Hepatocyte (in vitro differentiated cells): ENCODE measurements around the gene ME3. TPM values are rescaled to one million over a fixed set of nuclear protein-coding genes. Genes with fewer than 3 reads are reported as not detected.

Experiments
- DNase-seq: peaks from one replicate; pipeline ENCODE4 v3.0.0-alpha.2; 2016; ENCODE audit warnings: low spot score
- H2AFZ ChIP-seq: fragments of 200-600 bp; sonication (generic); 2 replicates; pipeline ENCODE4 v1.6.0; 2016; ENCODE audit warnings: antibody characterized with exemption, mild to moderate bottlenecking
- H3K27ac ChIP-seq: fragments of 200-600 bp; sonication (generic); 2 replicates; pipeline ENCODE4 v1.5.1; 2016; ENCODE audit warnings: mild to moderate bottlenecking
- H3K27me3 ChIP-seq: fragments of 200-600 bp; sonication (generic); 2 replicates; pipeline ENCODE4 v1.6.1; 2016
- H3K36me3 ChIP-seq: fragments of 200-600 bp; sonication (generic); replicated peaks from 2 replicates; pipeline ENCODE4 v1.5.1; 2016; ENCODE audit warnings: low read depth; ENCODE audit not compliant: insufficient read depth
- H3K4me1 ChIP-seq: fragments of 200-600 bp; sonication (generic); 2 replicates; pipeline ENCODE4 v1.5.1; 2016; ENCODE audit warnings: mild to moderate bottlenecking, moderate library complexity; ENCODE audit not compliant: insufficient read depth
- H3K4me2 ChIP-seq: fragments of 200-600 bp; sonication (generic); 2 replicates; pipeline ENCODE4 v1.6.0; 2016
- H3K4me3 ChIP-seq: fragments of 200-600 bp; sonication (generic); 2 replicates; pipeline ENCODE4 v1.5.1; 2016; ENCODE audit warnings: mild to moderate bottlenecking
- H3K79me2 ChIP-seq: fragments of 200-600 bp; sonication (generic); 2 replicates; pipeline ENCODE4 v1.6.0; 2017; ENCODE audit warnings: mild to moderate bottlenecking
- H3K9me2 ChIP-seq: fragments of 200-600 bp; sonication (generic); replicated peaks from 2 replicates; pipeline ENCODE4 v1.6.0; 2017; ENCODE audit warnings: mild to moderate bottlenecking; ENCODE audit not compliant: insufficient read depth
- H3K9me3 ChIP-seq: fragments of 200-600 bp; sonication (generic); 2 replicates; pipeline ENCODE4 v1.5.1; 2016; ENCODE audit warnings: low read depth, mild to moderate bottlenecking
- H4K20me1 ChIP-seq: fragments of 200-600 bp; sonication (generic); 2 replicates; pipeline ENCODE4 v1.6.0; 2016; ENCODE audit warnings: mild to moderate bottlenecking; ENCODE audit not compliant: insufficient read depth, poor library complexity, severe bottlenecking
- EZH2 ChIP-seq: fragments of 200-600 bp; sonication (generic); IDR thresholded peaks from 2 replicates; pipeline ENCODE4 v1.6.1; 2016; ENCODE audit warnings: antibody characterized with exemption, mild to moderate bottlenecking, borderline replicate concordance
- EZH2phosphoT487 ChIP-seq: fragments of 200-600 bp; sonication (generic); IDR thresholded peaks from one replicate; pipeline ENCODE4 v1.6.1; 2018; ENCODE audit warnings: antibody characterized with exemption, mild to moderate bottlenecking, low read depth, moderate library complexity; ENCODE audit not compliant: unreplicated experiment, severe bottlenecking
- whole genome bisulfite sequencing: methylation state at CpG from one replicate; pipeline ENCODE4 v1.1.6; 2016; ENCODE audit warnings: low lambda C conversion rate; ENCODE audit errors: missing lambda C conversion rate; 5-methylcytosine and 5-hydroxymethylcytosine counted together
- polyA plus RNA-seq: library from polyadenylated mRNA; unstranded; fragments of >200 nt; fragmentation: Nextera tagmentation; extraction: Ambion mirVana; gene quantifications from 2 replicates; pipeline ENCODE4 v1.2.1, GENCODE V29; 2016
- total RNA-seq: library from RNA; depleted of rRNA; stranded (reverse); fragments of >200 nt; gene quantifications from 2 replicates; pipeline ENCODE4 v1.2.3, GENCODE V29; 2014
- TF ChIP-seq, protein P1 (sequence below): fragments of 200-600 bp; sonication (generic); IDR thresholded peaks from 2 replicates; pipeline ENCODE4 v1.5.1; 2016; ENCODE audit warnings: antibody characterized with exemption, mild to moderate bottlenecking; ENCODE audit not compliant: poor library complexity

The ME3 gene
- total and polyA plus RNA-seq, 2 experiments from 2014 or later, result 10.3 to 16.1 TPM

DNA sequence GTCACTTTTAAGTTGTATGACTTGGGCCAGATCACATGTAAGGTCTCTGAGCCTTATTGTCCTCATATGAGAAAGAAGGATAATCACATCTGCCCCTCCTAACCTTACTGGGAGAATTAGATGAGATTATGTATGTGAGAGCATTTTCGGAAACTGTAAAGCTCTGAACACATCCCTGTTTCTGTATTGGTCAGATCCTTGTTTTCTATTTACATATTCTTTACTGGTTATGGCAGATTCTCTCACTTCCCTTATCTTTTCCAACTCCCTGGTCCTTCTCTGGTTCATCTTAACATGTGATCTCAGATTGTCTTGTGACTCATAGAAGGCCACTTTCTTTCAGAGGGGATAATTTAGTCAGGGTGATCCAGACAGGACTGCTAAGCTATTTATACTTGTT is 255.9 kb downstream of the ME3 start:
- H3K4me3 ChIP-seq, result no peak overlapping the region
- H4K20me1 ChIP-seq, result no peaks in the 10 kb centered on the region
- H3K9me2 ChIP-seq, result no peaks in the 10 kb centered on the region
- H3K27me3 ChIP-seq, result no peaks in the 10 kb centered on the region
- no peaks in the 10 kb centered on the region for H3K4me1 ChIP-seq
- WGBS, result 89% methylated on average over 1 of the region's 1 CpG
- no peak overlapping the region for H2AFZ ChIP-seq
- no peak overlapping the region for H3K27ac ChIP-seq
- no peak for DNase-seq
- H3K36me3 ChIP-seq, result no peaks in the 10 kb centered on the region
- H3K79me2 ChIP-seq, result no peaks in the 10 kb centered on the region
- H3K9me3 ChIP-seq, result no peaks in the 10 kb centered on the region
- TF ChIP-seq EZH2phosphoT487, result no peak
- no peak for TF ChIP-seq EZH2
- TF ChIP-seq, protein P1, sequence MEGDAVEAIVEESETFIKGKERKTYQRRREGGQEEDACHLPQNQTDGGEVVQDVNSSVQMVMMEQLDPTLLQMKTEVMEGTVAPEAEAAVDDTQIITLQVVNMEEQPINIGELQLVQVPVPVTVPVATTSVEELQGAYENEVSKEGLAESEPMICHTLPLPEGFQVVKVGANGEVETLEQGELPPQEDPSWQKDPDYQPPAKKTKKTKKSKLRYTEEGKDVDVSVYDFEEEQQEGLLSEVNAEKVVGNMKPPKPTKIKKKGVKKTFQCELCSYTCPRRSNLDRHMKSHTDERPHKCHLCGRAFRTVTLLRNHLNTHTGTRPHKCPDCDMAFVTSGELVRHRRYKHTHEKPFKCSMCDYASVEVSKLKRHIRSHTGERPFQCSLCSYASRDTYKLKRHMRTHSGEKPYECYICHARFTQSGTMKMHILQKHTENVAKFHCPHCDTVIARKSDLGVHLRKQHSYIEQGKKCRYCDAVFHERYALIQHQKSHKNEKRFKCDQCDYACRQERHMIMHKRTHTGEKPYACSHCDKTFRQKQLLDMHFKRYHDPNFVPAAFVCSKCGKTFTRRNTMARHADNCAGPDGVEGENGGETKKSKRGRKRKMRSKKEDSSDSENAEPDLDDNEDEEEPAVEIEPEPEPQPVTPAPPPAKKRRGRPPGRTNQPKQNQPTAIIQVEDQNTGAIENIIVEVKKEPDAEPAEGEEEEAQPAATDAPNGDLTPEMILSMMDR, result no peak
- H3K4me2 ChIP-seq, result no peak overlapping the region

GRCh38 chr11:86415026-86415425 is 257.4 kb downstream of the ME3 start:
- H4K20me1 ChIP-seq, result no peaks in the 10 kb centered on the region
- TF ChIP-seq EZH2phosphoT487 (no peak), EZH2 (no peak)
- TF ChIP-seq, protein P1, result no peak
- H3K36me3 ChIP-seq, result no peaks in the 10 kb centered on the region
- no peak overlapping the region for H3K4me2 ChIP-seq
- no peaks in the 10 kb centered on the region for H3K4me1 ChIP-seq
- H3K9me2 ChIP-seq, result no peaks in the 10 kb centered on the region
- no peak overlapping the region for H2AFZ ChIP-seq
- no peak overlapping the region for H3K27ac ChIP-seq
- no peaks in the 10 kb centered on the region for H3K9me3 ChIP-seq
- 76% methylated on average over 4 of the region's 4 CpGs for WGBS
- no peaks in the 10 kb centered on the region for H3K79me2 ChIP-seq
- no peaks in the 10 kb centered on the region for H3K27me3 ChIP-seq
- no peak overlapping the region for H3K4me3 ChIP-seq
- DNase-seq, result no peak

DNA sequence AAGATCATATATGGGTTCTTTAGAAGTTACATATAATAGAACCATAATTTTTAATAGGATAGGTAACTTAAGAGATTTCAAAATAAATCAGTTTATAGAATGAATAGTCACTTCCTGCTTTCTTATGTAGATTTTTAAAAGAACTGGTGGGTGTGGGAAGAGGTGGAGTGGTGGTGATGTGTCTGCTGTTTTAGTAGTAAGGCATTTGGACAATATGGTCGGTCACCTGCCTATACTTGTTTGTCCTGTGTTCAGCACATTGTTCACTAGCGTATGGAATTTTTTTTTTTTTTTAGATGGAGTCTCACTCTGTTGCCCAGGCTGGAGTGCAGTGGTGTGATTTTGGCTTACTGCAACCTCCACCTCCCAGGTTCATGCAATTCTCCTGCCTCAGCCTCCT is 258.4 kb downstream of the ME3 start:
- no peaks in the 10 kb centered on the region for H3K9me2 ChIP-seq
- H3K4me1 ChIP-seq, result no peaks in the 10 kb centered on the region
- H3K36me3 ChIP-seq, result no peaks in the 10 kb centered on the region
- WGBS, result 100% methylated on average over 2 of the region's 2 CpGs
- H3K4me2 ChIP-seq, result no peak overlapping the region
- no peak overlapping the region for H3K4me3 ChIP-seq
- no peak overlapping the region for H2AFZ ChIP-seq
- H3K9me3 ChIP-seq, result no peaks in the 10 kb centered on the region
- no peaks in the 10 kb centered on the region for H3K27me3 ChIP-seq
- TF ChIP-seq EZH2 (no peak), EZH2phosphoT487 (no peak)
- TF ChIP-seq, protein P1, result no peak
- H4K20me1 ChIP-seq, result no peaks in the 10 kb centered on the region
- no peak overlapping the region for H3K27ac ChIP-seq
- H3K79me2 ChIP-seq, result no peaks in the 10 kb centered on the region
- DNase-seq, result no peak

DNA sequence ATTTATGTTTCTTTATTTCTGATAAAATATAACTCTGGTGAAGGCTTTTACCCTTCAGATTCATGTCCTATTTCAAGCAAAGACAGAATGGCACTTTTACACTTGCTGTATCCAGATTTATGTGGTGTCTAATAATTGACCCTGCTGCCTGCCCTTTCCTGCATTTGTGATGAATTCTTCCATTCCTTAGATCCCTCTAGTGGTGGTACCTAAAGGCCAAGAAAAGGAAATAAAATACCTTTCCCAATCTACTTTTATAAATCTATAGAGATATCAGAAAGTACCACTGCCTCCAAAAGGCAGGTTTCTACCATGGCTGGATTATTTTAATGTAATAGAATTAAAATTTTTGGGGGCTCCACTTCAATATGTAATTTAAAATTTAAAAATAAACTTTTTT is 263.6 kb downstream of the ME3 start:
- Histone ChIP-seq H3K4me3 (no peak overlapping the region), H3K27me3 (no peaks in the 10 kb centered on the region), H3K36me3 (no peaks in the 10 kb centered on the region), H4K20me1 (no peaks in the 10 kb centered on the region), H3K4me2 (no peak overlapping the region), H3K9me2 (no peaks in the 10 kb centered on the region), H3K9me3 (no peaks in the 10 kb centered on the region), H3K79me2 (no peaks in the 10 kb centered on the region), H3K4me1 (no peaks in the 10 kb centered on the region), H2AFZ (no peak overlapping the region), H3K27ac (no peak overlapping the region)
- no peak for DNase-seq
- TF ChIP-seq EZH2 (no peak), EZH2phosphoT487 (no peak)
- TF ChIP-seq, protein P1, result no peak
